ENCODE measurements around the gene GTF3A.

GTF3A gene

GRCh38 chr13:27449081-27449603, 24.7 kb downstream of the GTF3A start:
- DNase-seq: no peak

GRCh38 chr13:27449936-27450828, 25.8 kb downstream of the GTF3A start, which contains the start of gene MTIF3:
MTIF3 (minus strand) TSS chr13:27450564; CDS start chr13:27440448, 10,116 bp downstream.
- DNase-seq: peak; percentile 94

GRCh38 chr13:27450921-27451471, 26.6 kb downstream of the GTF3A start:
- DNase-seq: peak; percentile 59

GRCh38 chr13:27455331-27455855, 31.0 kb downstream of the GTF3A start:
- DNase-seq: peak; percentile 33

GRCh38 chr13:27461940-27462584, 37.6 kb downstream of the GTF3A start:
- no peak for DNase-seq

- no peak for DNase-seq
Measured at GRCh38 chr13:27463500-27463899, 39.1 kb downstream of the GTF3A start.

GRCh38 chr13:27465611-27466010, 41.2 kb downstream of the GTF3A start:
- DNase-seq: no peak

- DNase-seq: no peak
Measured at GRCh38 chr13:27466513-27466912, 42.1 kb downstream of the GTF3A start.

- no peak for DNase-seq
Measured at GRCh38 chr13:27470075-27470820, 45.8 kb downstream of the GTF3A start.

GRCh38 chr13:27472441-27472840, 48.0 kb downstream of the GTF3A start:
- no peak for DNase-seq

GRCh38 chr13:27472941-27473340, 48.5 kb downstream of the GTF3A start:
- DNase-seq: no peak

- DNase-seq: no peak
Measured at GRCh38 chr13:27474751-27475268, 50.4 kb downstream of the GTF3A start.

- DNase-seq: peak; percentile 14
Measured at GRCh38 chr13:27476943-27477703, 52.7 kb downstream of the GTF3A start.

- DNase-seq: peak; percentile 24
Measured at GRCh38 chr13:27481766-27482165, 57.3 kb downstream of the GTF3A start.

- DNase-seq: peak; percentile 92
Measured at GRCh38 chr13:27482983-27483382, 58.6 kb downstream of the GTF3A start.

GRCh38 chr13:27483421-27483820, 59.0 kb downstream of the GTF3A start:
- DNase-seq: no peak
